A673 (cell line): ENCODE measurements around the gene HBB. TPM values are rescaled to one million over a fixed set of nuclear protein-coding genes. Genes with fewer than 3 reads are reported as not detected.

Experiments used
- BruUV-seq: library from RNA; stranded (reverse); fragments of 400-500 nt; replicated peaks from 2 replicates; lab custom pipeline; 2021; lab: Mats Ljungman, UMichigan
- CTCF ChIA-PET: fragments of 300-600 bp; sonication (Branson Sonifier 250); formaldehyde crosslinking; loops from one replicate; lab custom pipeline; 2022; ENCODE audit warnings: antibody characterized with exemption; lab: Charles Lee
- POLR2A ChIA-PET: fragments of 300-600 bp; sonication (Branson Sonifier 250); formaldehyde crosslinking; loops from one replicate; lab custom pipeline; 2022; ENCODE audit warnings: antibody characterized with exemption; ENCODE audit not compliant: low non-redundant PET; lab: Charles Lee
- DNase-seq: peaks from one replicate; pipeline ENCODE4 v3.0.0-alpha.2; 2015; ENCODE audit warnings: low spot score
- H3K27ac ChIP-seq: fragments of 200-600 bp; sonication (generic); 2 replicates; pipeline ENCODE4 v1.5.1; 2016; ENCODE audit warnings: mixed run types, low read depth, mild to moderate bottlenecking, mixed read lengths, antibody characterized with exemption, low read length; ENCODE audit not compliant: poor library complexity, severe bottlenecking
- H3K27me3 ChIP-seq: fragments of 200-600 bp; sonication (generic); replicated peaks from 2 replicates; pipeline ENCODE4 v1.6.1; 2017; ENCODE audit warnings: mixed run types, low read depth, mild to moderate bottlenecking, mixed read lengths, antibody characterized with exemption, low read length; ENCODE audit not compliant: insufficient read depth, poor library complexity
- H3K36me3 ChIP-seq: fragments of 200-600 bp; sonication (generic); 2 replicates; pipeline ENCODE4 v1.6.1; 2016; ENCODE audit warnings: mixed run types, mild to moderate bottlenecking, mixed read lengths, antibody characterized with exemption, low read length; ENCODE audit not compliant: insufficient read depth, poor library complexity, severe bottlenecking
- H3K4me1 ChIP-seq: fragments of 200-600 bp; sonication (generic); 2 replicates; pipeline ENCODE4 v1.6.1; 2017; ENCODE audit warnings: mixed run types, mild to moderate bottlenecking, mixed read lengths, antibody characterized with exemption, low read length; ENCODE audit not compliant: insufficient read depth, poor library complexity, severe bottlenecking
- H3K4me3 ChIP-seq: fragments of 200-600 bp; sonication (generic); 2 replicates; pipeline ENCODE4 v1.5.1; 2016; ENCODE audit warnings: low read depth, mixed run types, mild to moderate bottlenecking, mixed read lengths, low read length; ENCODE audit not compliant: poor library complexity, severe bottlenecking
- H3K9me3 ChIP-seq: fragments of 200-600 bp; sonication (generic); 2 replicates; pipeline ENCODE4 v1.6.1; 2016; ENCODE audit warnings: mixed run types, low read depth, mild to moderate bottlenecking, mixed read lengths, antibody characterized with exemption, low read length; ENCODE audit not compliant: poor library complexity, severe bottlenecking
- CTCF ChIP-seq: fragments of 300-800, 200-600 bp; sonication (generic); conservative IDR thresholded peaks from 2 replicates; pipeline ENCODE4 v1.5.1; 2017; ENCODE audit warnings: low read depth, mild to moderate bottlenecking, antibody characterized with exemption, low read length, moderate library complexity, mixed read lengths
- EZH2 ChIP-seq: fragments of 200-600 bp; sonication (generic); IDR thresholded peaks from 2 replicates; pipeline ENCODE4 v1.6.1; 2017; ENCODE audit warnings: borderline replicate concordance, low read depth, mild to moderate bottlenecking, mixed read lengths, antibody characterized with exemption, low read length; ENCODE audit not compliant: poor library complexity, severe bottlenecking
- intact Hi-C: fragments of 100-400 bp; cut with micrococcal nuclease; formaldehyde crosslinking; loops from one replicate; pipeline ENCODE4 v1.10.0; 2022; ENCODE audit not compliant: unreplicated experiment
- total RNA-seq: library from RNA; stranded (reverse); gene quantifications from 2 replicates; pipeline ENCODE4 v1.2.3, GENCODE V29; 2021

HBB gene
- total RNA-seq, 1 experiment from 2014 or later, result not detected

GRCh38 chr11:5238486-5238885 lies 11.6 kb upstream of the HBB start:
- Histone ChIP-seq H3K36me3 (no peaks in the 10 kb centered on the region), H3K4me1 (no peaks in the 10 kb centered on the region), H3K27me3 (no peaks in the 10 kb centered on the region), H3K9me3 (no peaks in the 10 kb centered on the region), H3K4me3 (no peak overlapping the region), H3K27ac (no peak overlapping the region)
- BruUV-seq, result no TSS peak
- POLR2A ChIA-PET, result no interaction called here
- no peak for DNase-seq
- intact Hi-C loops, result no loop called here
- TF ChIP-seq CTCF (no peak), EZH2 (no peak)
- CTCF ChIA-PET, result no interaction called here

GRCh38 chr11:5237420-5237819 lies 10.5 kb upstream of the HBB start:
- DNase-seq, result no peak
- Histone ChIP-seq H3K4me1 (no peaks in the 10 kb centered on the region), H3K9me3 (no peaks in the 10 kb centered on the region), H3K27ac (no peak overlapping the region), H3K4me3 (no peak overlapping the region), H3K36me3 (no peaks in the 10 kb centered on the region), H3K27me3 (no peaks in the 10 kb centered on the region)
- intact Hi-C loops, result no loop called here
- POLR2A ChIA-PET, result no interaction called here
- BruUV-seq, result no TSS peak
- TF ChIP-seq CTCF (no peak), EZH2 (no peak)
- CTCF ChIA-PET, result no interaction called here

GRCh38 chr11:5235364-5236095 lies 8.7 kb upstream of the HBB start:
- Histone ChIP-seq H3K27ac (no peak overlapping the region), H3K4me3 (no peak overlapping the region), H3K4me1 (no peaks in the 10 kb centered on the region), H3K36me3 (no peaks in the 10 kb centered on the region), H3K27me3 (no peaks in the 10 kb centered on the region), H3K9me3 (no peaks in the 10 kb centered on the region)
- POLR2A ChIA-PET, result no interaction called here
- TF ChIP-seq EZH2 (no peak), CTCF (no peak)
- no TSS peak for BruUV-seq
- DNase-seq, result no peak
- intact Hi-C loops, result no loop called here
- CTCF ChIA-PET, result no interaction called here
